SH-SY5Y (cell line): ENCODE data around the gene NABP1.

ENCODE experiments used
- GATA2 ChIP-seq: IDR thresholded peaks from 2 replicates; pipeline ENCODE4 v1.6.1; 2011; ENCODE audit warnings: mild to moderate bottlenecking, low read depth, low read length
- GATA3 ChIP-seq: IDR thresholded peaks from 2 replicates; pipeline ENCODE4 v1.6.1; 2011; ENCODE audit warnings: low read depth, mild to moderate bottlenecking, low read length, moderate library complexity

- TF ChIP-seq GATA3 (no peak), GATA2 (no peak)
Observed at GRCh38 chr2:191711621-191712020, 33.7 kb downstream of the NABP1 start.
